GM12878 (cell line): ENCODE results near the gene PRRC2A. TPM values are rescaled to one million over a fixed set of nuclear protein-coding genes. Genes with fewer than 3 reads are reported as not detected.

Source experiments
- ATAC-seq: fragments of 200-7000 bp; cut with Tn5 transposase; 3 replicates; pipeline ENCODE4 v1.9.1; 2020; ENCODE audit warnings: mild to moderate bottlenecking, moderate library complexity
- BruUV-seq: library from RNA; stranded (reverse); fragments of 400-500 nt; replicated peaks from 2 replicates; lab custom pipeline; 2021; lab: Mats Ljungman, UMichigan
- CTCF ChIA-PET: fragments of 300-600 bp; sonication (Branson Sonifier 250); formaldehyde crosslinking; extraction: SDS; loops from one replicate; lab custom pipeline; 2021; ENCODE audit warnings: inconsistent platforms; lab: Yijun Ruan, JAX
- POLR2A ChIA-PET: fragments of 350-600 bp; formaldehyde crosslinking; extraction: SDS; loops from one replicate; lab custom pipeline; 2021; ENCODE audit warnings: inconsistent platforms; lab: Charles Lee
- RAD21 ChIA-PET: fragments of 300-600 bp; sonication (Branson Sonifier 250); formaldehyde crosslinking; loops from one replicate; lab custom pipeline; 2023; ENCODE audit warnings: antibody characterized with exemption; ENCODE audit not compliant: unreplicated experiment; lab: Charles Lee
- SMC1A ChIA-PET: fragments of 300-600 bp; sonication (Branson Sonifier 250); formaldehyde crosslinking; loops from one replicate; lab custom pipeline; 2023; ENCODE audit not compliant: unreplicated experiment, uncharacterized antibody; lab: Charles Lee
- DNase-seq: peaks from one replicate; pipeline ENCODE4 v3.0.0-alpha.2; 2011; ENCODE audit warnings: low read depth, low spot score
- FAIRE-seq: peaks from 3 replicates; lab custom pipeline; 2011; peaks lifted over from hg19 to GRCh38; lab: Jason Lieb, UNC
- H2AFZ ChIP-seq: 2 replicates; pipeline ENCODE4 v1.6.0; 2011; ENCODE audit warnings: low read depth, low read length, control low read depth; ENCODE audit not compliant: control insufficient read depth
- H3K27ac ChIP-seq: 2 replicates; pipeline ENCODE4 v1.5.1; 2011; ENCODE audit warnings: control low read depth; ENCODE audit not compliant: control insufficient read depth, insufficient read depth
- H3K27me3 ChIP-seq, 2 experiments: replicated peaks in 1 of 2; 2 replicates each; pipeline versions ENCODE4 v1.6.0 to v1.6.1; 2011; ENCODE audit warnings: low read length in 1 of 2; ENCODE audit not compliant: control insufficient read depth in 2 of 2, insufficient read depth in 2 of 2
- H3K36me3 ChIP-seq, 2 experiments: 2 replicates each; pipeline ENCODE4 v1.5.1; 2011; ENCODE audit warnings: low read length in 1 of 2; ENCODE audit not compliant: control insufficient read depth in 2 of 2, insufficient read depth in 2 of 2
- H3K4me1 ChIP-seq: 2 replicates; pipeline ENCODE4 v1.6.1; 2011; ENCODE audit warnings: mild to moderate bottlenecking, low read length, moderate library complexity, mixed read lengths; ENCODE audit not compliant: control insufficient read depth, insufficient read depth
- H3K4me2 ChIP-seq: 2 replicates; pipeline ENCODE4 v1.6.0; 2011; ENCODE audit warnings: control low read depth; ENCODE audit not compliant: control insufficient read depth, insufficient read depth
- H3K4me3 ChIP-seq: fragments of 200-600 bp; sonication (generic); 2 replicates; pipeline ENCODE4 v1.5.1; 2016
- H3K79me2 ChIP-seq: 2 replicates; pipeline ENCODE4 v1.6.0; 2011; ENCODE audit warnings: low read length; ENCODE audit not compliant: control insufficient read depth, insufficient read depth
- H3K9ac ChIP-seq: 2 replicates; pipeline ENCODE4 v1.8.0; 2011; ENCODE audit warnings: low read length, control low read depth, mixed read lengths; ENCODE audit not compliant: control insufficient read depth, insufficient read depth
- H3K9me3 ChIP-seq: replicated peaks from 3 replicates; pipeline ENCODE4 v1.5.1; 2011; ENCODE audit warnings: mild to moderate bottlenecking, low read length; ENCODE audit not compliant: control insufficient read depth, insufficient read depth
- H4K20me1 ChIP-seq: 2 replicates; pipeline ENCODE4 v1.6.0; 2011; ENCODE audit not compliant: control insufficient read depth, insufficient read depth
- DPF2 ChIP-seq: fragments of 450-650 bp; IDR thresholded peaks from 2 replicates; pipeline ENCODE4 v1.6.1; 2017; ENCODE audit warnings: mild to moderate bottlenecking
- MTA2 ChIP-seq: fragments of 450-650 bp; IDR thresholded peaks from 2 replicates; pipeline ENCODE4 v1.6.1; 2016; ENCODE audit warnings: low read depth, mild to moderate bottlenecking, moderate library complexity
- NR2C1 ChIP-seq: fragments of 450-650 bp; IDR thresholded peaks from 2 replicates; pipeline ENCODE4 v1.6.1; 2017; ENCODE audit warnings: antibody characterized with exemption, mild to moderate bottlenecking, moderate library complexity
- POU2F2 ChIP-seq: IDR thresholded peaks from 3 replicates; pipeline ENCODE4 v1.6.1; 2011; ENCODE audit warnings: low read depth, mild to moderate bottlenecking, low read length, borderline replicate concordance
- RAD21 ChIP-seq: IDR thresholded peaks from 2 replicates; pipeline ENCODE4 v1.6.1; 2011; ENCODE audit warnings: mild to moderate bottlenecking, low read depth, low read length, moderate library complexity; ENCODE audit not compliant: insufficient read depth
- STAT1 ChIP-seq: fragments of 450-650 bp; conservative IDR thresholded peaks from 2 replicates; pipeline ENCODE4 v1.6.1; 2014; ENCODE audit warnings: antibody characterized with exemption, mild to moderate bottlenecking
- ZZZ3 ChIP-seq: IDR thresholded peaks from 2 replicates; pipeline ENCODE4 v1.6.1; 2011; ENCODE audit warnings: low read depth; ENCODE audit not compliant: control insufficient read depth, insufficient read length
- WGBS: methylation state at CpG from one replicate; pipeline ENCODE4 v1.1.6; 2016; ENCODE audit warnings: low lambda C conversion rate; ENCODE audit not compliant: insufficient replicate concordance, insufficient coverage; ENCODE audit errors: missing lambda C conversion rate; 5-methylcytosine and 5-hydroxymethylcytosine counted together
- in situ Hi-C: fragments of 300-500 bp; cut with MboI; formaldehyde crosslinking; loops from 9 replicates; pipeline ENCODE4 v1.14.3; 2018; ENCODE audit warnings: mixed read lengths
- intact Hi-C: fragments of 100-400 bp; cut with micrococcal nuclease; formaldehyde crosslinking; loops from one replicate; pipeline ENCODE4 v1.14.2; 2022; ENCODE audit not compliant: unreplicated experiment
- polyA plus RNA-seq, 11 experiments: library from polyadenylated mRNA; depleted of rRNA in 4 of 11; unstranded in 6 of 11; stranded (reverse) in 5 of 11; fragments of >200 nt; fragmentation: Nextera tagmentation in 4 of 11; fragmentation: Illumina TruSeq in 1 of 11; extraction: Ambion mirVana in 4 of 11; extraction: Trizol in 1 of 11; gene quantifications; 1 replicate in 1 of 11; 2 replicates in 10 of 11; pipeline versions ENCODE4 v1.2.1 to v1.2.3, GENCODE V29; 2011 to 2016; ENCODE audit warnings: inconsistent platforms in 2 of 11, missing spikeins in 2 of 11, low read depth in 1 of 11
- total RNA-seq, 4 experiments: library from RNA; depleted of rRNA in 3 of 4; stranded (reverse); fragments of >200 nt in 3 of 4; fragmentation: Illumina TruSeq in 1 of 4; extraction: Trizol in 1 of 4; gene quantifications; 2 replicates each; pipeline versions ENCODE4 v1.2.1 to v1.2.3, GENCODE V29; 2013 to 2021
- TF ChIP-seq, protein P1 (sequence below): IDR thresholded peaks from 2 replicates; pipeline ENCODE4 v1.6.1; 2012; ENCODE audit warnings: mild to moderate bottlenecking, low read depth, low read length
- TF ChIP-seq, protein P2 (sequence below): fragments of 450-650 bp; IDR thresholded peaks from 2 replicates; pipeline ENCODE4 v1.6.1; 2016; ENCODE audit warnings: mild to moderate bottlenecking, moderate library complexity, borderline replicate concordance

PRRC2A gene
- total and polyA plus RNA-seq, 10 of the 15 experiments (the other 5 are each of a cell fraction or from before 2014, with no cell fraction given) = 0.40 to 244 (median 61.3) TPM

DNA sequence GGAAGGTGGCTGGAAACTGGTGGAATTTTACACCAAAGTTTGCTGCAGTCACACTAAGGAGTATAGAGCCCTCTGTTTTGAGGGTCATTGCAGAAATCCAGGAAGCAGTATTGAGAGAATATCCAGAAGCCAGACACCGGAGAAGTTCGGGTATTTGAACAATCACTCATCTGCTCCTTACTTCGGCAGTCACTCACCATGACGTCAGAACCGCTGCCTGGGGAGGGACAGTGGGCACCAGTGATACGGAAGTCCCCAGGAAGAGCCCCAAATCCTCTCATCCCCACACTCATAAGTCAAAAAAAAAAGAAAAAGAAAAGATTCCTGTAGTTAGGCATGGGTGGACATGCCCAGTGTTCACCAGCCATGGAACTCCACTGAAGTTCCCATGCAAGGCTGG lies 56.4 kb downstream of the PRRC2A start:
- no peak overlapping the region for H3K4me3 ChIP-seq
- peaks cover 2 to 8% of the 10 kb centered on the region in 2 experiments for H3K36me3 ChIP-seq
- ChIA-PET POLR2A (no interaction called here), CTCF (interaction anchor here (1.7 kb wide), 1 partner anchor 13 kb away, joined by 4 read pairs; no protein-coding TSS in a partner anchor), RAD21 (no interaction called here), SMC1A (interaction anchor here (0.6 to 1.5 kb wide), 3 partner anchors 10 to 385 kb away, joined by 3 read pairs; no protein-coding TSS in a partner anchor)
- no peaks in the 10 kb centered on the region for H3K9me3 ChIP-seq
- WGBS = 78% methylated on average over 6 of the region's 6 CpGs
- ATAC-seq (no peak), DNase-seq (no peak), FAIRE-seq (no peak)
- no peak overlapping the region for H3K27ac ChIP-seq
- BruUV-seq = no TSS peak
- no peak overlapping the region for H3K4me2 ChIP-seq
- no peaks in the 10 kb centered on the region for H3K79me2 ChIP-seq
- TF ChIP-seq RAD21 (no peak), NR2C1 (no peak), DPF2 (no peak), ZZZ3 (no peak), STAT1 (no peak), MTA2 (no peak), POU2F2 (no peak)
- TF ChIP-seq, protein P1, sequence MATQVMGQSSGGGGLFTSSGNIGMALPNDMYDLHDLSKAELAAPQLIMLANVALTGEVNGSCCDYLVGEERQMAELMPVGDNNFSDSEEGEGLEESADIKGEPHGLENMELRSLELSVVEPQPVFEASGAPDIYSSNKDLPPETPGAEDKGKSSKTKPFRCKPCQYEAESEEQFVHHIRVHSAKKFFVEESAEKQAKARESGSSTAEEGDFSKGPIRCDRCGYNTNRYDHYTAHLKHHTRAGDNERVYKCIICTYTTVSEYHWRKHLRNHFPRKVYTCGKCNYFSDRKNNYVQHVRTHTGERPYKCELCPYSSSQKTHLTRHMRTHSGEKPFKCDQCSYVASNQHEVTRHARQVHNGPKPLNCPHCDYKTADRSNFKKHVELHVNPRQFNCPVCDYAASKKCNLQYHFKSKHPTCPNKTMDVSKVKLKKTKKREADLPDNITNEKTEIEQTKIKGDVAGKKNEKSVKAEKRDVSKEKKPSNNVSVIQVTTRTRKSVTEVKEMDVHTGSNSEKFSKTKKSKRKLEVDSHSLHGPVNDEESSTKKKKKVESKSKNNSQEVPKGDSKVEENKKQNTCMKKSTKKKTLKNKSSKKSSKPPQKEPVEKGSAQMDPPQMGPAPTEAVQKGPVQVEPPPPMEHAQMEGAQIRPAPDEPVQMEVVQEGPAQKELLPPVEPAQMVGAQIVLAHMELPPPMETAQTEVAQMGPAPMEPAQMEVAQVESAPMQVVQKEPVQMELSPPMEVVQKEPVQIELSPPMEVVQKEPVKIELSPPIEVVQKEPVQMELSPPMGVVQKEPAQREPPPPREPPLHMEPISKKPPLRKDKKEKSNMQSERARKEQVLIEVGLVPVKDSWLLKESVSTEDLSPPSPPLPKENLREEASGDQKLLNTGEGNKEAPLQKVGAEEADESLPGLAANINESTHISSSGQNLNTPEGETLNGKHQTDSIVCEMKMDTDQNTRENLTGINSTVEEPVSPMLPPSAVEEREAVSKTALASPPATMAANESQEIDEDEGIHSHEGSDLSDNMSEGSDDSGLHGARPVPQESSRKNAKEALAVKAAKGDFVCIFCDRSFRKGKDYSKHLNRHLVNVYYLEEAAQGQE = no peak
- TF ChIP-seq, protein P2, sequence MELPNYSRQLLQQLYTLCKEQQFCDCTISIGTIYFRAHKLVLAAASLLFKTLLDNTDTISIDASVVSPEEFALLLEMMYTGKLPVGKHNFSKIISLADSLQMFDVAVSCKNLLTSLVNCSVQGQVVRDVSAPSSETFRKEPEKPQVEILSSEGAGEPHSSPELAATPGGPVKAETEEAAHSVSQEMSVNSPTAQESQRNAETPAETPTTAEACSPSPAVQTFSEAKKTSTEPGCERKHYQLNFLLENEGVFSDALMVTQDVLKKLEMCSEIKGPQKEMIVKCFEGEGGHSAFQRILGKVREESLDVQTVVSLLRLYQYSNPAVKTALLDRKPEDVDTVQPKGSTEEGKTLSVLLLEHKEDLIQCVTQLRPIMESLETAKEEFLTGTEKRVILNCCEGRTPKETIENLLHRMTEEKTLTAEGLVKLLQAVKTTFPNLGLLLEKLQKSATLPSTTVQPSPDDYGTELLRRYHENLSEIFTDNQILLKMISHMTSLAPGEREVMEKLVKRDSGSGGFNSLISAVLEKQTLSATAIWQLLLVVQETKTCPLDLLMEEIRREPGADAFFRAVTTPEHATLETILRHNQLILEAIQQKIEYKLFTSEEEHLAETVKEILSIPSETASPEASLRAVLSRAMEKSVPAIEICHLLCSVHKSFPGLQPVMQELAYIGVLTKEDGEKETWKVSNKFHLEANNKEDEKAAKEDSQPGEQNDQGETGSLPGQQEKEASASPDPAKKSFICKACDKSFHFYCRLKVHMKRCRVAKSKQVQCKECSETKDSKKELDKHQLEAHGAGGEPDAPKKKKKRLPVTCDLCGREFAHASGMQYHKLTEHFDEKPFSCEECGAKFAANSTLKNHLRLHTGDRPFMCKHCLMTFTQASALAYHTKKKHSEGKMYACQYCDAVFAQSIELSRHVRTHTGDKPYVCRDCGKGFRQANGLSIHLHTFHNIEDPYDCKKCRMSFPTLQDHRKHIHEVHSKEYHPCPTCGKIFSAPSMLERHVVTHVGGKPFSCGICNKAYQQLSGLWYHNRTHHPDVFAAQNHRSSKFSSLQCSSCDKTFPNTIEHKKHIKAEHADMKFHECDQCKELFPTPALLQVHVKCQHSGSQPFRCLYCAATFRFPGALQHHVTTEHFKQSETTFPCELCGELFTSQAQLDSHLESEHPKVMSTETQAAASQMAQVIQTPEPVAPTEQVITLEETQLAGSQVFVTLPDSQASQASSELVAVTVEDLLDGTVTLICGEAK = no peak
- H2AFZ ChIP-seq = no peak overlapping the region
- no peaks in the 10 kb centered on the region for H4K20me1 ChIP-seq
- H3K9ac ChIP-seq = no peak overlapping the region
- in situ Hi-C loops = no loop called here
- H3K4me1 ChIP-seq = peaks cover 6% of the 10 kb centered on the region
- intact Hi-C loops = no loop called here
- no peaks in the 10 kb centered on the region for H3K27me3 ChIP-seq
